ENCODE measurements around the gene ITGA3. TPM values are rescaled to one million over a fixed set of nuclear protein-coding genes. Genes with fewer than 3 reads are reported as not detected.

Gene ITGA3
- total RNA-seq, 4 donors from 2014 or later = 14.3 to 73.1 (median 33.4) TPM

GRCh38 chr17:50080096-50080480 lies 24.2 kb downstream of the ITGA3 start:
- H3K4me3 ChIP-seq = no peak overlapping the region
- no peaks in the 10 kb centered on the region for H3K9me3 ChIP-seq
- no peak for DNase-seq
- TF ChIP-seq, protein P1, sequence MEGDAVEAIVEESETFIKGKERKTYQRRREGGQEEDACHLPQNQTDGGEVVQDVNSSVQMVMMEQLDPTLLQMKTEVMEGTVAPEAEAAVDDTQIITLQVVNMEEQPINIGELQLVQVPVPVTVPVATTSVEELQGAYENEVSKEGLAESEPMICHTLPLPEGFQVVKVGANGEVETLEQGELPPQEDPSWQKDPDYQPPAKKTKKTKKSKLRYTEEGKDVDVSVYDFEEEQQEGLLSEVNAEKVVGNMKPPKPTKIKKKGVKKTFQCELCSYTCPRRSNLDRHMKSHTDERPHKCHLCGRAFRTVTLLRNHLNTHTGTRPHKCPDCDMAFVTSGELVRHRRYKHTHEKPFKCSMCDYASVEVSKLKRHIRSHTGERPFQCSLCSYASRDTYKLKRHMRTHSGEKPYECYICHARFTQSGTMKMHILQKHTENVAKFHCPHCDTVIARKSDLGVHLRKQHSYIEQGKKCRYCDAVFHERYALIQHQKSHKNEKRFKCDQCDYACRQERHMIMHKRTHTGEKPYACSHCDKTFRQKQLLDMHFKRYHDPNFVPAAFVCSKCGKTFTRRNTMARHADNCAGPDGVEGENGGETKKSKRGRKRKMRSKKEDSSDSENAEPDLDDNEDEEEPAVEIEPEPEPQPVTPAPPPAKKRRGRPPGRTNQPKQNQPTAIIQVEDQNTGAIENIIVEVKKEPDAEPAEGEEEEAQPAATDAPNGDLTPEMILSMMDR (IDR thresholded peaks at IDR 0.05) = no peak
- TF ChIP-seq POLR2A (IDR thresholded peaks at IDR 0.05) = no peak
- H3K36me3 ChIP-seq = no peaks in the 10 kb centered on the region
- H3K4me1 ChIP-seq = no peaks in the 10 kb centered on the region
- intact Hi-C loops (cut with DNase I; ENCODE audit: low total_unique reads) = no loop called here
- H3K27ac ChIP-seq = no peak overlapping the region
- no peaks in the 10 kb centered on the region for H3K27me3 ChIP-seq

DNA sequence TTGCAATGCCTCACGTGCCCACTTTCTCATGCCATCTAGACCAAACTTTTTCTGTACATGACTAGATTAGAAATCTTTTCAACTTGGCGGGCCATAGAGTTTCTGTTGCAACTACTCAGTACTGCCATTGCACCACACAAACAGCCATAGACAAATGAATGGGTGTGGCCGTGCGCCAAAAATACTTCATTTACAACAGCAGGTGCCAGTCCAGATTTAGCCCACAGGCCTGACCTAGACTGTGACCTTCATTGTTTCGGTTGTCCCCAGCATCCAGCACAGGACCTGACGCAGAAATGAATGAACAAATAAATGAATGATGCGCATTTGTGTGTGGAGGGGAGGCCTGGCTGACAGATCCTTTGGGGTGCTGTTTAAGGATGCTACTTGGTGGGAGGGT lies 24.9 kb downstream of the ITGA3 start:
- H3K27me3 ChIP-seq = no peaks in the 10 kb centered on the region
- TF ChIP-seq, protein P1 (IDR thresholded peaks at IDR 0.05) = no peak
- TF ChIP-seq POLR2A (IDR thresholded peaks at IDR 0.05) = no peak
- H3K9me3 ChIP-seq = no peaks in the 10 kb centered on the region
- no peaks in the 10 kb centered on the region for H3K36me3 ChIP-seq
- no peak overlapping the region for H3K4me3 ChIP-seq
- H3K27ac ChIP-seq = no peak overlapping the region
- intact Hi-C loops (cut with DNase I; ENCODE audit: low total_unique reads) = no loop called here
- H3K4me1 ChIP-seq = no peaks in the 10 kb centered on the region
- DNase-seq = no peak

- Histone ChIP-seq H3K9me3 (no peaks in the 10 kb centered on the region), H3K4me1 (no peaks in the 10 kb centered on the region), H3K27ac (no peak overlapping the region), H3K27me3 (no peaks in the 10 kb centered on the region), H3K4me3 (no peak overlapping the region), H3K36me3 (no peaks in the 10 kb centered on the region)
- intact Hi-C loops (cut with DNase I; ENCODE audit: low total_unique reads) = no loop called here
- no peak for DNase-seq
- TF ChIP-seq, protein P1 (IDR thresholded peaks at IDR 0.05) = no peak
- no peak for TF ChIP-seq POLR2A (IDR thresholded peaks at IDR 0.05)
These were observed 25.8 kb downstream of the ITGA3 start for GRCh38 chr17:50081757-50082156.

GRCh38 chr17:50087246-50087911 lies 31.5 kb downstream of the ITGA3 start:
- Histone ChIP-seq H3K27me3 (no peaks in the 10 kb centered on the region), H3K9me3 (no peaks in the 10 kb centered on the region), H3K4me1 (no peaks in the 10 kb centered on the region), H3K36me3 (no peaks in the 10 kb centered on the region), H3K4me3 (no peak overlapping the region), H3K27ac (no peak overlapping the region)
- DNase-seq = peak; percentile 71 to 79
- intact Hi-C loops (cut with DNase I; ENCODE audit: low total_unique reads) = no loop called here
- TF ChIP-seq POLR2A (IDR thresholded peaks at IDR 0.05) = no peak
- TF ChIP-seq, protein P1 (IDR thresholded peaks at IDR 0.05) = peak; percentile 95 to 97 (median 96)

GRCh38 chr17:50087912-50088405 lies 32.0 kb downstream of the ITGA3 start:
- Histone ChIP-seq H3K9me3 (no peaks in the 10 kb centered on the region), H3K27ac (no peak overlapping the region), H3K4me3 (no peak overlapping the region), H3K36me3 (no peaks in the 10 kb centered on the region), H3K27me3 (no peaks in the 10 kb centered on the region), H3K4me1 (no peaks in the 10 kb centered on the region)
- TF ChIP-seq, protein P1 (IDR thresholded peaks at IDR 0.05) = no peak
- no peak for TF ChIP-seq POLR2A (IDR thresholded peaks at IDR 0.05)
- no peak for DNase-seq
- intact Hi-C loops (cut with DNase I; ENCODE audit: low total_unique reads) = loop anchor here (2.0 kb wide), 1 partner anchor 61 kb away; no protein-coding TSS in a partner anchor
